Fibroblast of lung (primary cell): ENCODE results near the gene LGALS1.

Experiments
- CTCF ChIP-seq, 2 donors: IDR thresholded peaks in 1 of 2; conservative IDR thresholded peaks in 1 of 2; 1 replicate in 1 of 2; 2 replicates in 1 of 2; pipeline ENCODE4 v1.5.1; 2011 to 2012; ENCODE audit warnings: low read length in 2 of 2, control low read depth in 1 of 2, inconsistent platforms in 1 of 2, low read depth in 1 of 2, mild to moderate bottlenecking in 1 of 2
- EZH2 ChIP-seq: IDR thresholded peaks from 2 replicates; pipeline ENCODE4 v1.5.1; 2012; ENCODE audit warnings: low read length, control low read depth, mild to moderate bottlenecking; ENCODE audit errors: missing control alignments

GRCh38 chr22:37669586-37669985 is 5.8 kb upstream of the LGALS1 start:
- TF ChIP-seq CTCF (conservative IDR thresholded peaks at IDR 0.05 in 1 of 2, IDR thresholded peaks at IDR 0.05 in 1 of 2; ENCODE audit: low read depth in 1 of 2, low read length in 2 of 2) (no peak), EZH2 (no peak)
